ENCODE results near the gene MTURN.
A peak's percentile ranks its signal among the peaks of the same experiment; 100 is the strongest.

The MTURN gene

DNA sequence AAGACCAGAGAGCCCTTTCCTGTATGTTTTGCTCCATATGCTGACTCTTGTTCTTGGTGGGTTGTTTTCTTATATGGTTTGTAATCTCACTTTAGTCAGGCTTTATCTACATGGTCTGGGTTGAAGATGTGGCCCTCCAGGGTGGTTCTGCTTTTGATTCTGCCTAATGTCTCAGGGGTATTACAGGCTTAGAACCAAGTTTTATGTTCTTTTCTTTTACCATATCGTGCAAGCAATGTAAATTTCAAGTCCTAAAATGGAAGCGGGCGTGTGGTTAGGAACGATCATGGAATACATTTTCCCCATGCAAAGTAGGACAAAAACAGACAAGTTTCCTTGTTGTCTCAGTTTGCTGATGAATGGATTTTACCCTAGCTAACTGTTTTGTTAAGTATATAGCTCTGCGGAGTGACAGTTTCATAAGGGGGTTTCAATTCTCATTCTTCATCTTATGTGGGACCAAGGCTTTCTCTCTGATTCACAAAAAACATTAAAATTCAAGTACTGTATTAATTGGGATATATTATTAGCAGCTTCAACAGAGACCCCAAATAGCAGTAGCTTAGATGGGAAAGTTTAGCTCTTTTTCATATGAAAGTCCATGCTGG is 58.7 kb downstream of the MTURN start:
- no peaks in the 10 kb centered on the region for H4K20me1 ChIP-seq (ENCODE audit: low read depth, low read length)
- no peak overlapping the region for H3K27ac ChIP-seq (ENCODE audit: low read depth, low read length)
- TF ChIP-seq, protein P1, sequence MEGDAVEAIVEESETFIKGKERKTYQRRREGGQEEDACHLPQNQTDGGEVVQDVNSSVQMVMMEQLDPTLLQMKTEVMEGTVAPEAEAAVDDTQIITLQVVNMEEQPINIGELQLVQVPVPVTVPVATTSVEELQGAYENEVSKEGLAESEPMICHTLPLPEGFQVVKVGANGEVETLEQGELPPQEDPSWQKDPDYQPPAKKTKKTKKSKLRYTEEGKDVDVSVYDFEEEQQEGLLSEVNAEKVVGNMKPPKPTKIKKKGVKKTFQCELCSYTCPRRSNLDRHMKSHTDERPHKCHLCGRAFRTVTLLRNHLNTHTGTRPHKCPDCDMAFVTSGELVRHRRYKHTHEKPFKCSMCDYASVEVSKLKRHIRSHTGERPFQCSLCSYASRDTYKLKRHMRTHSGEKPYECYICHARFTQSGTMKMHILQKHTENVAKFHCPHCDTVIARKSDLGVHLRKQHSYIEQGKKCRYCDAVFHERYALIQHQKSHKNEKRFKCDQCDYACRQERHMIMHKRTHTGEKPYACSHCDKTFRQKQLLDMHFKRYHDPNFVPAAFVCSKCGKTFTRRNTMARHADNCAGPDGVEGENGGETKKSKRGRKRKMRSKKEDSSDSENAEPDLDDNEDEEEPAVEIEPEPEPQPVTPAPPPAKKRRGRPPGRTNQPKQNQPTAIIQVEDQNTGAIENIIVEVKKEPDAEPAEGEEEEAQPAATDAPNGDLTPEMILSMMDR (IDR thresholded peaks at IDR 0.05; ENCODE audit: insufficient read depth, low read length, poor library complexity, severe bottlenecking) = no peak
- TF ChIP-seq EZH2phosphoT487 (conservative IDR thresholded peaks at IDR 0.05; ENCODE audit: low read length) = no peak
- no peaks in the 10 kb centered on the region for H3K79me2 ChIP-seq (ENCODE audit: insufficient read depth, low read length)
- peak overlapping the region; percentile 11 for H3K4me2 ChIP-seq (ENCODE audit: low read depth, low read length, poor library complexity, severe bottlenecking)
- H3F3A ChIP-seq (ENCODE audit: insufficient read depth) = no peaks in the 10 kb centered on the region
- no peak overlapping the region for H3K4me3 ChIP-seq (ENCODE audit: insufficient read depth, low read length, poor library complexity, severe bottlenecking)
- peaks cover 46% of the 10 kb centered on the region; the same call in 1 of the 2 replicates for H3K9me3 ChIP-seq (ENCODE audit: insufficient read depth, low read length)
- no peaks in the 10 kb centered on the region for H3K27me3 ChIP-seq (ENCODE audit: low read length)
- H3K36me3 ChIP-seq (ENCODE audit: low read length) = peaks cover 9% of the 10 kb centered on the region; the same call in 1 of the 2 replicates
- H3K9me2 ChIP-seq (replicated peaks; ENCODE audit: insufficient read depth, low read length) = no peaks in the 10 kb centered on the region
- no peak overlapping the region for H3K9ac ChIP-seq (ENCODE audit: low read length)
- H2AFZ ChIP-seq (ENCODE audit: low read depth, low read length, severe bottlenecking) = peak overlapping the region; percentile 49

DNA sequence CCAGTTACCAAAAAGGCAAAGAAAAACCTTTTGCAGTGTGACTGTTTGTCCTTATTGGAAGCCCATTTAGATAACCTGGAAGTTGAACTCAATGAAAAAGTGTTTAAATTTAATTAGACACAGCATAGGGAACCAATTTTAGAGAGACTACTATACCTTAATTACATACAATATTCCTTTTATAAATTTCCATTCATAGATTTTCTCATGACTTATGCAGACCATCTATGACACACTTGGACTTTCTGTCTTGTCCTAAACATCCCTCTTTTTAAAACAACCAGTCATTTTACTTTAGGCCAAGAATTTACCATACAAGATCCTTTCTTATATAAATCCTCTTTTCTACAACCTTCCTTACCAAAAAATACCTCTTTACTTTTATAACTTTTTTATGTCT is 61.6 kb downstream of the MTURN start:
- Histone ChIP-seq H4K20me1 (ENCODE audit: low read depth, low read length) (no peaks in the 10 kb centered on the region), H3K9me3 (ENCODE audit: insufficient read depth, low read length) (peaks cover 49% of the 10 kb centered on the region; the same call in 1 of the 2 replicates)
- TF ChIP-seq, protein P1 (IDR thresholded peaks at IDR 0.05; ENCODE audit: insufficient read depth, low read length, poor library complexity, severe bottlenecking) = no peak
- TF ChIP-seq EZH2phosphoT487 (conservative IDR thresholded peaks at IDR 0.05; ENCODE audit: low read length) = no peak

DNA sequence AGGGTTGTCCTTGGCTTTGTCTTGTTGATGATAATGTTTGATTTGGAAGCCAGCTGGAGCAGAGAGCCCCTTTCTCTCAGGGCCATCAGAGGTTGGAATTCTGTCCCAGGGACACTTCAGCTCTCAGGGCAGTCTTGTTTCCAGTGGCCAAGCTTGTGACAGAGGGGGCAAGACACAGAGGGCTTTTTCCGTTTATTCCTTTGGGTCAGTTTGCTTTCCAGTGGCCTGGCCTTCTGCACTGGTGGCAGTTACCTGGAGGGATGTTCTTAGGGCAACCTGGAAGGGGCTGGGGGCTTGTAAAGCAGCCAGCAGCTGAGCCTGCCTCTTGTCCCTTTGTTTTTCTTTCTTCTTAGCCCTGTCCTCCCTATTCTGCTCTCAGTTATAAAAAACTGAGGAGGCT is 62.7 kb downstream of the MTURN start:
- Histone ChIP-seq H3K79me2 (ENCODE audit: insufficient read depth, low read length) (no peaks in the 10 kb centered on the region), H4K20me1 (ENCODE audit: low read depth, low read length) (no peaks in the 10 kb centered on the region), H3K4me2 (ENCODE audit: low read depth, low read length, poor library complexity, severe bottlenecking) (no peak overlapping the region), H3K9ac (ENCODE audit: low read length) (no peak overlapping the region), H3K4me3 (ENCODE audit: insufficient read depth, low read length, poor library complexity, severe bottlenecking) (no peak overlapping the region), H3K27me3 (ENCODE audit: low read length) (no peaks in the 10 kb centered on the region), H2AFZ (ENCODE audit: low read depth, low read length, severe bottlenecking) (no peak overlapping the region), H3K9me2 (replicated peaks; ENCODE audit: insufficient read depth, low read length) (no peaks in the 10 kb centered on the region), H3K27ac (ENCODE audit: low read depth, low read length) (no peak overlapping the region), H3K36me3 (ENCODE audit: low read length) (peaks cover 9% of the 10 kb centered on the region; the same call in 1 of the 2 replicates), H3K9me3 (ENCODE audit: insufficient read depth, low read length) (peaks cover 44% of the 10 kb centered on the region; the same call in 1 of the 2 replicates), H3F3A (ENCODE audit: insufficient read depth) (peaks cover 4% of the 10 kb centered on the region; the same call in 1 of the 2 replicates)
- no peak for TF ChIP-seq EZH2phosphoT487 (conservative IDR thresholded peaks at IDR 0.05; ENCODE audit: low read length)
- TF ChIP-seq, protein P1 (IDR thresholded peaks at IDR 0.05; ENCODE audit: insufficient read depth, low read length, poor library complexity, severe bottlenecking) = no peak

More for the DNA sequence above, 61.6 kb downstream of the MTURN start:
- Histone ChIP-seq H2AFZ (ENCODE audit: low read depth, low read length, severe bottlenecking) (no peak overlapping the region), H3F3A (ENCODE audit: insufficient read depth) (peaks cover 4% of the 10 kb centered on the region; the same call in 1 of the 2 replicates), H3K4me2 (ENCODE audit: low read depth, low read length, poor library complexity, severe bottlenecking) (no peak overlapping the region), H3K9ac (ENCODE audit: low read length) (no peak overlapping the region), H3K27ac (ENCODE audit: low read depth, low read length) (no peak overlapping the region), H3K4me3 (ENCODE audit: insufficient read depth, low read length, poor library complexity, severe bottlenecking) (no peak overlapping the region), H3K9me2 (replicated peaks; ENCODE audit: insufficient read depth, low read length) (no peaks in the 10 kb centered on the region), H3K36me3 (ENCODE audit: low read length) (peaks cover 9% of the 10 kb centered on the region; the same call in 1 of the 2 replicates), H3K79me2 (ENCODE audit: insufficient read depth, low read length) (no peaks in the 10 kb centered on the region), H3K27me3 (ENCODE audit: low read length) (no peaks in the 10 kb centered on the region)
